Measurements from ENCODE around the gene TMEM89.
A peak's percentile ranks its signal among the peaks of the same experiment; 100 is the strongest.

TMEM89 gene

DNA sequence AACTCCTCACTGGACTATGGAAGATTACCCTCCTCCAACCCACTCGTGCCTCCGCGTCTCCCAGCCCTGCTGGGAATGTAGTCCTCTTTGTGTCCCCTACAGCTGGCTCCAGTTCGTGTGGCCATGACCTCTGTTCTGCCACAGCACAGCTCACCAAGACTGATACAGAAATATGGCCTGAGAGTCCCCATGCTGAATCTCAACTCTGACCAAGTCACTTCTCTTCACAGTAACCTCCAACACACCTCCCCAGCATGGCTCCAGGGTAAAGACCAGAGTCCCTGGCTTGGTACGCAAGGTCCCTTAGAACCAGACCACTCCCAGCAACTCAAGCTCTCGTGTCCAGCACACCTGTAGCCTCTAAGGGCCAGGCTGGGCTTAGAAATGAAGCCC lies 24.2 kb downstream of the TMEM89 start:
- TF ChIP-seq EZH2 (IDR thresholded peaks at IDR 0.05) (no peak), POLR2AphosphoS5 (IDR thresholded peaks at IDR 0.05; ENCODE audit: borderline replicate concordance, low read depth, low read length) (no peak), FOXP2 (optimal IDR thresholded peaks at IDR 0.05; ENCODE audit: control extremely low read depth, extremely low read length, insufficient read depth) (no peak)
- H3K9ac ChIP-seq (ENCODE audit: insufficient read length), result no peak overlapping the region
- H3K4me3 ChIP-seq, result no peak overlapping the region
- no peaks in the 10 kb centered on the region for H3K9me3 ChIP-seq (ENCODE audit: low read depth, low read length)
- H3K36me3 ChIP-seq (ENCODE audit: insufficient read depth, low read length), result peaks cover 4% of the 10 kb centered on the region; the same call in 1 of the 2 replicates
- no peak for DNase-seq (ENCODE audit: low read depth, low spot score)
- no peak overlapping the region for H3K27ac ChIP-seq

DNA sequence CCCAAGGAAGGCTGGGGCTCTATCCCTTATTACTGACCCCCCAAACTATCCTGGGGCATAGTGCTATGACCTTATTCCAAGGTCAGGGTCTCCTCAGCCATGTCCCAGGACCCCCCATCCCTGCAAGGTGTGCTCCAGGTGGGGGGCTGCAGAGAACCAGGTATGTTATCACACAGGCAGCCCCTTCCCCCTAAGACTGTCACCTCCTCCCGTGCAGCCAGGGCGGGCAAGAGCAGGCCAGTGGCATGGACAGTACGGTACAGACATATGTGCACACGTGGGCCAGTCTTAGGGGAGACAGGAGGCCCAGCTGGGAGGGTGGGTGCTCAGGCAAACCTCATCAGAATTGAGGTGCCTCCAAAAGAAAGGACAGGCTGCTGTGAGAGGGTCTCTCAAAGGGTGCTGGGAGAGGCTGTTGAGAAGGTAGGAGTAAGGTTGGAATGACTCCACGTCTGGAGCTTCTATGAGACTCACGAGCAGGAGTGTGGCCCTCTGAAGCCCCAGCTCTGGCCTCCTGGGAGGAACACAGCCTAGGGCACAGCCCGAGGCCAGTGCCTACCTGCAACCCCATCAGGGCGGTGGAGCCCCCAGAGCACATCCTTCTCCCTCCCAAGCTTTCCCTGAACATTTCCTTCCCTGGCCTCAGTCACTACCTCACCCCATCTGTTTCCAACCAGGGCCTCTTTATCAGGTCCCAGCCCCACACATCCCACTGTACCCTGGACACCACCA lies 24.7 kb downstream of the TMEM89 start:
- TF ChIP-seq EZH2 (IDR thresholded peaks at IDR 0.05) (no peak), POLR2AphosphoS5 (IDR thresholded peaks at IDR 0.05; ENCODE audit: borderline replicate concordance, low read depth, low read length) (no peak), FOXP2 (optimal IDR thresholded peaks at IDR 0.05; ENCODE audit: control extremely low read depth, extremely low read length, insufficient read depth) (no peak)
- H3K9me3 ChIP-seq (ENCODE audit: low read depth, low read length), result no peaks in the 10 kb centered on the region
- peaks cover 4% of the 10 kb centered on the region; the same call in 1 of the 2 replicates for H3K36me3 ChIP-seq (ENCODE audit: insufficient read depth, low read length)
- H3K9ac ChIP-seq (ENCODE audit: insufficient read length), result no peak overlapping the region
- no peak overlapping the region; the same call in 1 of the 2 replicates for H3K27ac ChIP-seq
- H3K4me3 ChIP-seq, result no peak overlapping the region
- DNase-seq (ENCODE audit: low read depth, low spot score), result no peak

DNA sequence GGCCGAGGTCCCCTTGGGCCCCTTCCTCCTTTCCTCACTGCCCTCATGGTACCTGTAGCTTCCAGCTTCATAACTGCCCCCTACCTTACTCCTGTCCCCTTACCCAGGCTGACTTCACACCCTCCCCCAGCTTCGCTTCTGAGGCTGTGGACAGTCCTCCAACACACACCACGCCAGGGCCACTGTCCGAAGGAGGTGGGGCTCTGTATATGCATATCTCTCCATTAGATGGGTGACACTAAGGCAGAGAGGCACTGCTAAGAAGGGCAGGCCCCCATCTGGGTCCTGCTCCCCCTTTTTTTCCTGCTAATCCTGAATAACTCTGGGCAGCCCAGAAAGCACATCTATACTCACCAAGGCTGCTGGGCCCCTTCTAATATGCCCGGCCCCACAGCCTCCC lies 25.4 kb downstream of the TMEM89 start:
- no peak for DNase-seq (ENCODE audit: low read depth, low spot score)
- Histone ChIP-seq H3K9ac (ENCODE audit: insufficient read length) (no peak overlapping the region), H3K9me3 (ENCODE audit: low read depth, low read length) (no peaks in the 10 kb centered on the region), H3K4me3 (no peak overlapping the region), H3K27ac (no peak overlapping the region), H3K36me3 (ENCODE audit: insufficient read depth, low read length) (peaks cover 2% of the 10 kb centered on the region; the same call in 1 of the 2 replicates)
- TF ChIP-seq POLR2AphosphoS5 (IDR thresholded peaks at IDR 0.05; ENCODE audit: borderline replicate concordance, low read depth, low read length) (no peak), FOXP2 (optimal IDR thresholded peaks at IDR 0.05; ENCODE audit: control extremely low read depth, extremely low read length, insufficient read depth) (no peak), EZH2 (IDR thresholded peaks at IDR 0.05) (no peak)

DNA sequence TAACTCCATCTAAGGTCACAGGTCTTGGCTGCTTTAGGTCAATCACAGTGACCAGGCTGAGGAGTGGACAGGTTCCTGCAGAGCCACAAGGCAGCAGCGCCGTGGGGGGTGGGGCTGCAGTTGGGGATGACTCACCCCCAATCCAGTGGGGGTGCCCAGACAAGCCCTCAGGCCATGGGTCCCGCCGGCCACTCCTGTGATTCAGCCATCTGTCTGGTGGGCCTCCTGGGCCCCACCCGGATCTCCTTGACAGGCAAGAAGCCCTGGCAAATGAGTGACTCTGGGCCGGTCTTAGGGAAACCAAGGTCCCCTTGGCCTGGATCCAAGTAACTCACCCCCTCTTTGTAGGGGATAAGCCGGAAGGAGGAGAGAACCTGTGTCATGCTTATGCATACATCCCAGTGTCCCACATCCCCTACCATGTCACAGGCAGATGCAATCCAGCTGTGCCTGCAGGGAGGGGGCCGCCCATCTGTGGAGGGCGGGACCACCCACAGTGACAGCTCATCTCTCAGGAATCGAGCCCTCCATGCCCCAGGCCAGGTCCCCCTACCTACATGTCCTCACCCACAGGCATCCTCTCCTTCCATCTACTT lies 25.9 kb downstream of the TMEM89 start:
- Histone ChIP-seq H3K9me3 (ENCODE audit: low read depth, low read length) (no peaks in the 10 kb centered on the region), H3K4me3 (no peak overlapping the region), H3K9ac (ENCODE audit: insufficient read length) (no peak overlapping the region), H3K27ac (no peak overlapping the region), H3K36me3 (ENCODE audit: insufficient read depth, low read length) (no peaks in the 10 kb centered on the region; the same call in 1 of the 2 replicates)
- no peak for TF ChIP-seq FOXP2 (optimal IDR thresholded peaks at IDR 0.05; ENCODE audit: control extremely low read depth, extremely low read length, insufficient read depth)
- TF ChIP-seq EZH2 (IDR thresholded peaks at IDR 0.05), result no peak
- no peak; the same call in 1 of the 2 replicates for TF ChIP-seq POLR2AphosphoS5 (IDR thresholded peaks at IDR 0.05; ENCODE audit: borderline replicate concordance, low read depth, low read length)
- DNase-seq (ENCODE audit: low read depth, low spot score), result no peak

DNA sequence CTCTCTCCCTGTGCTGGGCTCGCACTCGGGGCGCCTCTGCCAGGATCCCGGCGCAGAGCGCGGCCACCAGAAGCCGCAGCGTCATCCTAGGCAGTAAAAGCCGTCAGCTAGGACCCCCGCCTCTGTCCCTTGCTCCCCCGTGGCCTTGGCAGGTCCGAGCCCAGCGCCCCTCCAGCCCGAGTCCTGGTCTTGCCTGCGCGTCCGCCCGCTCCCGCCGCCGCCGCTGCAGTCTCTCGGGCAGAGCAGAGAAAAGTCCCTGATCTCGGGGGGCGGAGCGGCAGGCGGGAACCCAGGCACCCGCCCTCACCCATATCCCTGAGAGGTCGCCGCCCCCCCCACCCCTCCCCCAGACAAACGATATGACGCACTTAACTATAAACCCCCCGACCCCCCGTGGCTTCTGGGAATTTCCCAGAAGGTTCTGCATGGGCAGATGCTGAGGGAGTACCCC lies 26.5 kb downstream of the TMEM89 start, which contains the start of gene COL7A1:
Gene COL7A1 (minus strand): TSS at position 255 of the 451 bp plus-strand sequence. CDS start 170 bp downstream, at position 85.
- Histone ChIP-seq H3K27ac (no peak within 1 kb of the TSS), H3K9ac (ENCODE audit: insufficient read length) (no peak within 1 kb of the TSS), H3K4me3 (peak within 1 kb of the TSS; percentile 49), H3K36me3 (ENCODE audit: insufficient read depth, low read length) (no peaks in the 10 kb centered on the region; the same call in 1 of the 2 replicates), H3K9me3 (ENCODE audit: low read depth, low read length) (no peaks in the 10 kb centered on the region)
- no peak for DNase-seq (ENCODE audit: low read depth, low spot score)
- TF ChIP-seq EZH2 (IDR thresholded peaks at IDR 0.05) (no peak), FOXP2 (optimal IDR thresholded peaks at IDR 0.05; ENCODE audit: control extremely low read depth, extremely low read length, insufficient read depth) (no peak)

DNA sequence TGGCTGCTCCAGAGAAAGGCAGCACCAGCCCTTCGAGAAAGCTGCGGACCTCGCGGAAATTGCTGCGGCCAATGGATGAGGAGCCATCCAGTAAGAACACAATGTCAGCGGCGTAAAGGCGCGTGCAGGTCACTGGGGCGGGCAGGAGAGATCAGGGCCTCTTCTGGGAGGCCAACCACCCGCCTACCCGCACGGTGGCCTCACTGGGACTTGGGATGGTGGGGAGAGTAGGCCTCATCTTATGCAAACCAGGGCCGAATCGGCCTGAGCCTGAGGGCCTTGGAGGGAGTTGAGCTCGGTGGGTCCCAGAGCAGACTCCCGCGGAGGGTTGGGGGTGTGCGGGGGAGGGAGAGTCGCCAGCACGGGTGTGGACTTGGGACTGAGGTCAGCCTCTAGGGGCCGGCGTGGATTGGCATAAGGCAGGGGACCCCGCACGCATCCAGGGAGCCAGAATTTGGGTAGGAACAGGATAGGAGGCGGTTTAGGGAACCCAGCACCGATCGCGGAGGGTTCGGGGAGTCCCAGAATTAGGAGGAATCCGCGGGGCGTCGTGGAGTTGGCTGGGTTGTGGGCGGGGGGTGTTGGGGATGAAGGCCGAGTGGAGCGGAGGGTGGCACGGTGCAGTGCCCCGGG lies 27.0 kb downstream of the TMEM89 start:
- peak overlapping the region; percentile 49 for H3K4me3 ChIP-seq
- H3K27ac ChIP-seq, result no peak overlapping the region

DNA sequence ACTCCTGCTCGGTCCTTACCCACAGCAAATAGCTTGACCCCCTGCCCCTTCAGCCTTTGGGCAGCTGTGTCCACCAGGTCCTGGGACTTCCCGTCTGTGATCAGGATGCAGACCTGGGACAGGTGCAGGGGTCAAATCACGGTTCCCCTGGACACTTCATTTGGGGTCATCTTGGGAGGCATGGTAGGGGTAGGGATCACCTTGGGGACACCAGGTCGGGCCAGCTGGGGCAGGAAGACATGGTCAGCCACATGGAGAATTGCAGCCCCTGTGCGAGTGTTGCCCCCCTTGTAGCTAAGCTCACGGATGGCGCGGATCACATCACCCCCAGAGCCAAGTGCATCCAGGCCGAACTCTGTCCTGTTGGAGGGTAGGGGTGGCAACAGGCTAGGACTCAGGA lies 28.2 kb downstream of the TMEM89 start:
- DNase-seq (ENCODE audit: low read depth, low spot score), result no peak
- Histone ChIP-seq H3K36me3 (ENCODE audit: insufficient read depth, low read length) (no peaks in the 10 kb centered on the region), H3K4me3 (no peak overlapping the region), H3K27ac (no peak overlapping the region), H3K9ac (ENCODE audit: insufficient read length) (no peak overlapping the region), H3K9me3 (ENCODE audit: low read depth, low read length) (no peaks in the 10 kb centered on the region)
- TF ChIP-seq EZH2 (IDR thresholded peaks at IDR 0.05) (no peak), POLR2AphosphoS5 (IDR thresholded peaks at IDR 0.05; ENCODE audit: borderline replicate concordance, low read depth, low read length) (no peak), FOXP2 (optimal IDR thresholded peaks at IDR 0.05; ENCODE audit: control extremely low read depth, extremely low read length, insufficient read depth) (no peak)

More for the DNA sequence above, 27.0 kb downstream of the TMEM89 start:
- no peak for DNase-seq (ENCODE audit: low read depth, low spot score)
- Histone ChIP-seq H3K9ac (ENCODE audit: insufficient read length) (no peak overlapping the region), H3K9me3 (ENCODE audit: low read depth, low read length) (no peaks in the 10 kb centered on the region), H3K36me3 (ENCODE audit: insufficient read depth, low read length) (no peaks in the 10 kb centered on the region)
- no peak for TF ChIP-seq FOXP2 (optimal IDR thresholded peaks at IDR 0.05; ENCODE audit: control extremely low read depth, extremely low read length, insufficient read depth)
- TF ChIP-seq POLR2AphosphoS5 (IDR thresholded peaks at IDR 0.05; ENCODE audit: borderline replicate concordance, low read depth, low read length), result no peak
- no peak for TF ChIP-seq EZH2 (IDR thresholded peaks at IDR 0.05)

DNA sequence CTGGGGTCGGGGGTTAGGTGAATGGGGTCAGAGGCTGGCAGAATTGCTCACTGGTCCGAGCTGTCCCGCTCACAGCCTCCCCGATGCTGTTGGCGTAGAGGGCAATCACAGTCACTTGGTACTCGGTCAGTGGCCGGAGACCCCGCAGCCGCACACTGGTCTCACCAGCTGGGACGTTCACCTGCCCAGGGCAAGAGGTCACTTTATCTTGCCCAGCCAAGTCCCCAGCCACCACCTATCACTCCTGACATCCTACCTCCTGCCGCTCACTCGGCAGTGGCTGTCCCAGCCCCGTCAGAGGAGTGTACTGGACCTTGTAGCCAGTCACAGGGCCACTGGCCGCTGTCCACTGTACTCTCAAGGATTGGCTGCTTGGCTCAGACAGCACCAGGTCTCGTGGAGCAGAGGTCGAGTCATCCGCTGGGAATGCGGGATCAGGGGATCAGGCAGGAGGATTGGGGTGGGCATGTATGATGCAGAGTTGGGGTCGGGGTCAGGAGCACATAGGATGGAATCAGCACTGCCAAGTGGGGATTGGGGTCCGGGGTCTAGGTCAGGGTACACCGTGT lies 29.0 kb downstream of the TMEM89 start:
- no peaks in the 10 kb centered on the region for H3K36me3 ChIP-seq (ENCODE audit: insufficient read depth, low read length)
- no peak overlapping the region for H3K9ac ChIP-seq (ENCODE audit: insufficient read length)
- H3K4me3 ChIP-seq, result no peak overlapping the region

More for the DNA sequence above, 29.0 kb downstream of the TMEM89 start:
- TF ChIP-seq EZH2 (IDR thresholded peaks at IDR 0.05), result no peak
- no peak for TF ChIP-seq POLR2AphosphoS5 (IDR thresholded peaks at IDR 0.05; ENCODE audit: borderline replicate concordance, low read depth, low read length)
- TF ChIP-seq FOXP2 (optimal IDR thresholded peaks at IDR 0.05; ENCODE audit: control extremely low read depth, extremely low read length, insufficient read depth), result no peak
- Histone ChIP-seq H3K9me3 (ENCODE audit: low read depth, low read length) (no peaks in the 10 kb centered on the region), H3K27ac (no peak overlapping the region)
- no peak for DNase-seq (ENCODE audit: low read depth, low spot score)

Data from SK-N-MC (cell line).